GM12878 (cell line): ENCODE data around the gene ABHD6. TPM values are rescaled to one million over a fixed set of nuclear protein-coding genes. Genes with fewer than 3 reads are reported as not detected.

Experiments used
- ATAC-seq: fragments of 200-7000 bp; cut with Tn5 transposase; 3 replicates; pipeline ENCODE4 v1.9.1; 2020; ENCODE audit warnings: mild to moderate bottlenecking, moderate library complexity
- BruUV-seq: library from RNA; stranded (reverse); fragments of 400-500 nt; replicated peaks from 2 replicates; lab custom pipeline; 2021; lab: Mats Ljungman, UMichigan
- CTCF ChIA-PET: fragments of 300-600 bp; sonication (Branson Sonifier 250); formaldehyde crosslinking; extraction: SDS; loops from one replicate; lab custom pipeline; 2021; ENCODE audit warnings: inconsistent platforms; lab: Yijun Ruan, JAX
- POLR2A ChIA-PET: fragments of 350-600 bp; formaldehyde crosslinking; extraction: SDS; loops from one replicate; lab custom pipeline; 2021; ENCODE audit warnings: inconsistent platforms; lab: Charles Lee
- RAD21 ChIA-PET: fragments of 300-600 bp; sonication (Branson Sonifier 250); formaldehyde crosslinking; loops from one replicate; lab custom pipeline; 2023; ENCODE audit warnings: antibody characterized with exemption; ENCODE audit not compliant: unreplicated experiment; lab: Charles Lee
- SMC1A ChIA-PET: fragments of 300-600 bp; sonication (Branson Sonifier 250); formaldehyde crosslinking; loops from one replicate; lab custom pipeline; 2023; ENCODE audit not compliant: unreplicated experiment, uncharacterized antibody; lab: Charles Lee
- DNase-seq: peaks from one replicate; pipeline ENCODE4 v3.0.0-alpha.2; 2011; ENCODE audit warnings: low read depth, low spot score
- FAIRE-seq: peaks from 3 replicates; lab custom pipeline; 2011; peaks lifted over from hg19 to GRCh38; lab: Jason Lieb, UNC
- H2AFZ ChIP-seq: 2 replicates; pipeline ENCODE4 v1.6.0; 2011; ENCODE audit warnings: low read depth, low read length, control low read depth; ENCODE audit not compliant: control insufficient read depth
- H3K27ac ChIP-seq: 2 replicates; pipeline ENCODE4 v1.5.1; 2011; ENCODE audit warnings: control low read depth; ENCODE audit not compliant: control insufficient read depth, insufficient read depth
- H3K27me3 ChIP-seq, 2 experiments: replicated peaks in 1 of 2; 2 replicates each; pipeline versions ENCODE4 v1.6.0 to v1.6.1; 2011; ENCODE audit warnings: low read length in 1 of 2; ENCODE audit not compliant: control insufficient read depth in 2 of 2, insufficient read depth in 2 of 2
- H3K36me3 ChIP-seq, 2 experiments: 2 replicates each; pipeline ENCODE4 v1.5.1; 2011; ENCODE audit warnings: low read length in 1 of 2; ENCODE audit not compliant: control insufficient read depth in 2 of 2, insufficient read depth in 2 of 2
- H3K4me1 ChIP-seq: 2 replicates; pipeline ENCODE4 v1.6.1; 2011; ENCODE audit warnings: mild to moderate bottlenecking, low read length, moderate library complexity, mixed read lengths; ENCODE audit not compliant: control insufficient read depth, insufficient read depth
- H3K4me2 ChIP-seq: 2 replicates; pipeline ENCODE4 v1.6.0; 2011; ENCODE audit warnings: control low read depth; ENCODE audit not compliant: control insufficient read depth, insufficient read depth
- H3K4me3 ChIP-seq: fragments of 200-600 bp; sonication (generic); 2 replicates; pipeline ENCODE4 v1.5.1; 2016
- H3K79me2 ChIP-seq: 2 replicates; pipeline ENCODE4 v1.6.0; 2011; ENCODE audit warnings: low read length; ENCODE audit not compliant: control insufficient read depth, insufficient read depth
- H3K9ac ChIP-seq: 2 replicates; pipeline ENCODE4 v1.8.0; 2011; ENCODE audit warnings: low read length, control low read depth, mixed read lengths; ENCODE audit not compliant: control insufficient read depth, insufficient read depth
- H3K9me3 ChIP-seq: replicated peaks from 3 replicates; pipeline ENCODE4 v1.5.1; 2011; ENCODE audit warnings: mild to moderate bottlenecking, low read length; ENCODE audit not compliant: control insufficient read depth, insufficient read depth
- H4K20me1 ChIP-seq: 2 replicates; pipeline ENCODE4 v1.6.0; 2011; ENCODE audit not compliant: control insufficient read depth, insufficient read depth
- CBFB ChIP-seq: IDR thresholded peaks from 2 replicates; pipeline ENCODE4 v1.6.1; 2016; ENCODE audit warnings: antibody characterized with exemption, low read depth
- CEBPZ ChIP-seq: fragments of 150-350 bp; IDR thresholded peaks from 2 replicates; pipeline ENCODE4 v1.6.1; 2016; ENCODE audit warnings: low read depth, low read length
- EP300 ChIP-seq, 2 experiments: fragments of 150-350 bp in 1 of 2; IDR thresholded peaks; 2 replicates each; pipeline ENCODE4 v1.6.1; 2011 to 2012; ENCODE audit warnings: low read depth in 2 of 2, low read length in 2 of 2, borderline replicate concordance in 1 of 2, improper control_type of control experiment in 1 of 2, inconsistent platforms in 1 of 2; ENCODE audit not compliant: control insufficient read depth in 1 of 2
- RUNX3 ChIP-seq: IDR thresholded peaks from 2 replicates; pipeline ENCODE4 v1.6.1; 2012; ENCODE audit warnings: low read length, inconsistent platforms
- SREBF2 ChIP-seq: IDR thresholded peaks from 2 replicates; pipeline ENCODE4 v1.6.1; 2012; ENCODE audit warnings: mild to moderate bottlenecking, low read length
- TCF12 ChIP-seq: IDR thresholded peaks from 2 replicates; pipeline ENCODE4 v1.6.1; 2011; ENCODE audit warnings: low read depth, mild to moderate bottlenecking, low read length
- WGBS: methylation state at CpG from one replicate; pipeline ENCODE4 v1.1.6; 2016; ENCODE audit warnings: low lambda C conversion rate; ENCODE audit not compliant: insufficient replicate concordance, insufficient coverage; ENCODE audit errors: missing lambda C conversion rate; 5-methylcytosine and 5-hydroxymethylcytosine counted together
- in situ Hi-C: fragments of 300-500 bp; cut with MboI; formaldehyde crosslinking; loops from 9 replicates; pipeline ENCODE4 v1.14.3; 2018; ENCODE audit warnings: mixed read lengths
- intact Hi-C: fragments of 100-400 bp; cut with micrococcal nuclease; formaldehyde crosslinking; loops from one replicate; pipeline ENCODE4 v1.14.2; 2022; ENCODE audit not compliant: unreplicated experiment
- polyA plus RNA-seq, 11 experiments: library from polyadenylated mRNA; depleted of rRNA in 4 of 11; unstranded in 6 of 11; stranded (reverse) in 5 of 11; fragments of >200 nt; fragmentation: Nextera tagmentation in 4 of 11; fragmentation: Illumina TruSeq in 1 of 11; extraction: Ambion mirVana in 4 of 11; extraction: Trizol in 1 of 11; gene quantifications; 1 replicate in 1 of 11; 2 replicates in 10 of 11; pipeline versions ENCODE4 v1.2.1 to v1.2.3, GENCODE V29; 2011 to 2016; ENCODE audit warnings: inconsistent platforms in 2 of 11, missing spikeins in 2 of 11, low read depth in 1 of 11
- total RNA-seq, 4 experiments: library from RNA; depleted of rRNA in 3 of 4; stranded (reverse); fragments of >200 nt in 3 of 4; fragmentation: Illumina TruSeq in 1 of 4; extraction: Trizol in 1 of 4; gene quantifications; 2 replicates each; pipeline versions ENCODE4 v1.2.1 to v1.2.3, GENCODE V29; 2013 to 2021

ABHD6 gene
- total and polyA plus RNA-seq, 10 of the 15 experiments (the other 5 are each of a cell fraction or from before 2014, with no cell fraction given) = 1.4 to 33.2 (median 3.2) TPM

- Histone ChIP-seq H3K9ac (no peak overlapping the region), H3K4me2 (no peak overlapping the region), H3K9me3 (no peaks in the 10 kb centered on the region; the same call in 2 of the 3 replicates), H3K4me3 (no peak overlapping the region), H3K79me2 (no peaks in the 10 kb centered on the region; the same call in 1 of the 2 replicates), H3K36me3 (no peaks in the 10 kb centered on the region), H3K4me1 (peaks cover 4% of the 10 kb centered on the region; the same call in 1 of the 2 replicates), H3K27me3 (no peaks in the 10 kb centered on the region)
- RAD21 ChIA-PET = interaction anchor here (0.7 to 2.2 kb wide), 3 partner anchors 10 to 75 kb away, joined by 3 to 20 read pairs (median 4); no protein-coding TSS in a partner anchor
- ATAC-seq (peak; percentile 28), FAIRE-seq (peak; percentile 35), DNase-seq (no peak)
- 69% methylated on average over 3 of the region's 3 CpGs for WGBS
- no TSS peak for BruUV-seq
- in situ Hi-C loops = no loop called here
- CTCF ChIA-PET = interaction anchor here (0.6 to 8.9 kb wide), 9 partner anchors 11 to 1887 kb away, joined by 3 to 204 read pairs (median 4); partner anchors contain the start of genes HTD2, KCTD6 and RPP14
- TF ChIP-seq RUNX3 (0 out of 2 replicates have a peak, but pooled peaks have one; percentile 8), TCF12 (no peak), SREBF2 (no peak)
- TF ChIP-seq, all 136 proteins: peak for 1
- Histone ChIP-seq H4K20me1 (no peaks in the 10 kb centered on the region), H2AFZ (no peak overlapping the region), H3K27ac (no peak overlapping the region)
- ChIA-PET POLR2A (interaction anchor here (0.7 to 12.4 kb wide), 3 partner anchors 11 to 34 kb away, joined by 3 to 221 read pairs (median 5); no protein-coding TSS in a partner anchor), SMC1A (interaction anchor here (3.4 to 13.1 kb wide), 3 partner anchors 10 to 77 kb away, joined by 10 to 324 read pairs (median 81); no protein-coding TSS in a partner anchor)
- intact Hi-C loops = no loop called here
These were observed 103.1 kb downstream of the ABHD6 start for GRCh38 chr3:58340594-58341244.

GRCh38 chr3:58341376-58341775 lies 103.8 kb downstream of the ABHD6 start:
- Histone ChIP-seq H3K4me1 (peaks cover 4% of the 10 kb centered on the region; the same call in 1 of the 2 replicates), H3K27me3 (no peaks in the 10 kb centered on the region), H3K9me3 (no peaks in the 10 kb centered on the region; the same call in 2 of the 3 replicates), H3K4me3 (no peak overlapping the region), H3K4me2 (no peak overlapping the region), H3K27ac (no peak overlapping the region), H3K79me2 (no peaks in the 10 kb centered on the region), H2AFZ (no peak overlapping the region), H3K9ac (no peak overlapping the region), H3K36me3 (no peaks in the 10 kb centered on the region), H4K20me1 (no peaks in the 10 kb centered on the region)
- DNase-seq = no peak
- ChIA-PET POLR2A (interaction anchor here (0.7 to 12.4 kb wide), 2 partner anchors 10 to 16 kb away, joined by 5 to 221 read pairs; no protein-coding TSS in a partner anchor), SMC1A (interaction anchor here (8.9 to 13.1 kb wide), 2 partner anchors 9 to 77 kb away, joined by 81 to 324 read pairs; no protein-coding TSS in a partner anchor), RAD21 (interaction anchor here (0.7 to 2.5 kb wide), 4 partner anchors 7 to 557 kb away, joined by 3 to 20 read pairs (median 5); no protein-coding TSS in a partner anchor), CTCF (interaction anchor here (0.8 to 8.9 kb wide), 5 partner anchors 10 to 150 kb away, joined by 3 to 204 read pairs (median 3); partner anchors contain the start of gene KCTD6)
- TF ChIP-seq EP300 (IDR thresholded peaks at IDR 0.05; ENCODE audit: borderline replicate concordance in 1 of 2, control insufficient read depth in 1 of 2, low read depth in 2 of 2, low read length in 2 of 2) (no peak), CBFB (no peak), CEBPZ (no peak)
- no peak for FAIRE-seq
- intact Hi-C loops = no loop called here
- ATAC-seq = no peak; the same call in 2 of the 3 replicates
- 79% methylated on average over 3 of the region's 3 CpGs for WGBS
- BruUV-seq = no TSS peak
- in situ Hi-C loops = no loop called here
